Large intestine (tissue), 3 donors: Measurements from ENCODE around the gene ABHD17A. TPM values are rescaled to one million over a fixed set of nuclear protein-coding genes. Genes with fewer than 3 reads are reported as not detected.
A peak's percentile ranks its signal among the peaks of the same experiment; 100 is the strongest.

Source experiments
- DNase-seq, 2 donors: peaks; one replicate each; pipeline versions ENCODE4 v3.0.0 to v3.0.0-alpha.2; 2013
- H3K27ac ChIP-seq: one replicate; pipeline ENCODE4 v1.5.1; 2013; ENCODE audit warnings: low read length
- H3K27me3 ChIP-seq: 2 replicates; pipeline ENCODE4 v1.6.1; 2013; ENCODE audit warnings: low read length; ENCODE audit not compliant: control insufficient read depth, insufficient read depth
- H3K36me3 ChIP-seq: 2 replicates; pipeline ENCODE4 v1.6.1; 2013; ENCODE audit warnings: low read length; ENCODE audit not compliant: control insufficient read depth, insufficient read depth
- H3K4me1 ChIP-seq: one replicate; pipeline ENCODE4 v1.6.1; 2013; ENCODE audit warnings: low read length; ENCODE audit not compliant: control insufficient read depth, insufficient read depth
- H3K4me3 ChIP-seq: one replicate; pipeline ENCODE4 v1.5.1; 2013; ENCODE audit warnings: low read length
- H3K9me3 ChIP-seq: one replicate; pipeline ENCODE4 v1.6.1; 2013; ENCODE audit warnings: mild to moderate bottlenecking, low read depth, low read length, moderate library complexity; ENCODE audit not compliant: control insufficient read depth
- WGBS: methylation state at CpG from one replicate; pipeline ENCODE4 v1.1.5; 2013; ENCODE audit warnings: low lambda C conversion rate; ENCODE audit not compliant: insufficient coverage; 5-methylcytosine and 5-hydroxymethylcytosine counted together
- polyA plus RNA-seq: library from polyadenylated mRNA; unstranded; fragments of 120-200 nt; gene quantifications from one replicate; pipeline ENCODE4 v1.2.1, GENCODE V29; 2013

The ABHD17A gene
- polyA plus RNA-seq, 1 donor: 46.4 TPM

- no peaks in the 10 kb centered on the region for H3K9me3 ChIP-seq
- no CpG with 5 or more reads among the region's 17 CpGs for WGBS
- H3K27me3 ChIP-seq: no peaks in the 10 kb centered on the region
- DNase-seq: no peak
- H3K27ac ChIP-seq: peak overlapping the region; percentile 93
- H3K4me3 ChIP-seq: peak overlapping the region; percentile 98
- H3K36me3 ChIP-seq: no peaks in the 10 kb centered on the region
- H3K4me1 ChIP-seq: peaks cover 27% of the 10 kb centered on the region
Observed at GRCh38 chr19:1865172-1866010, 19.9 kb downstream of the ABHD17A start.

DNA sequence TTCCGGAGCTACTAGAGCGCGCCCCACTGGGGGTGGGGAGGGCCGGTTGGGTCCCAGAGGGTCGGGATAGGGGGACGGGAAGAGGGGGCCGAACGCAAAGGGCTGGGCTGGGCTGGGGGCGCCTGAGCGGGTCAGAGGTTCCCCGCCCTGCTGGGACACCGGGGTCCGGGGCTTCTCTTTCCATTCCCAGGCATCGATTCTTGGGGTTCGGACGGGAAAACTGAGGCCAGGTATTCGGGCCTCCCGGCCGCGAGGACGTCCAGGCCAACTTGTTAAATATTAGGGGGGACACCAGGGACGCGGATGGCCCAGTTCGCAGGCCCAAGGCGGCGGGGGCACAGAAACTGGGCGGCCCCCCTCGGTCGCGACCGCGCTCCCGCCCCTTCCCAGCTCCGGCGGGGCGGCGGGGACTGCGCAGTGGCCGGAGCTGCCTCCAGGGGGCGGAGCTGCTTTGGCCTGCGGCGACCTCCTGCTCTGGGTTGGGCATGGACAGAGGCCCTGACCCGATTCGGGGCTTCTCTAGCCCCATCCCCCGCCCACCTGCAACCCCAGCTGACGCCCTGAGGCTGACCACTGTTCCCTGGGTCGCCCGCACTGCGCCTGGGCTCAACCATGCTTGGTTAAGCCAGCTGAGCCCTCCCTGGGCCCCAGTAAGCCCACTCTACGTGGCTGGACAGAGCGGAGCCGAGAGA is 20.7 kb downstream of the ABHD17A start:
- Histone ChIP-seq H3K36me3 (no peaks in the 10 kb centered on the region), H3K27me3 (no peaks in the 10 kb centered on the region), H3K4me1 (peaks cover 33% of the 10 kb centered on the region), H3K4me3 (peak overlapping the region; percentile 98), H3K27ac (peak overlapping the region; percentile 93), H3K9me3 (no peaks in the 10 kb centered on the region)
- DNase-seq: peak in 1 of 2 donors; percentile 68
- WGBS: no CpG with 5 or more reads among the region's 52 CpGs

DNA sequence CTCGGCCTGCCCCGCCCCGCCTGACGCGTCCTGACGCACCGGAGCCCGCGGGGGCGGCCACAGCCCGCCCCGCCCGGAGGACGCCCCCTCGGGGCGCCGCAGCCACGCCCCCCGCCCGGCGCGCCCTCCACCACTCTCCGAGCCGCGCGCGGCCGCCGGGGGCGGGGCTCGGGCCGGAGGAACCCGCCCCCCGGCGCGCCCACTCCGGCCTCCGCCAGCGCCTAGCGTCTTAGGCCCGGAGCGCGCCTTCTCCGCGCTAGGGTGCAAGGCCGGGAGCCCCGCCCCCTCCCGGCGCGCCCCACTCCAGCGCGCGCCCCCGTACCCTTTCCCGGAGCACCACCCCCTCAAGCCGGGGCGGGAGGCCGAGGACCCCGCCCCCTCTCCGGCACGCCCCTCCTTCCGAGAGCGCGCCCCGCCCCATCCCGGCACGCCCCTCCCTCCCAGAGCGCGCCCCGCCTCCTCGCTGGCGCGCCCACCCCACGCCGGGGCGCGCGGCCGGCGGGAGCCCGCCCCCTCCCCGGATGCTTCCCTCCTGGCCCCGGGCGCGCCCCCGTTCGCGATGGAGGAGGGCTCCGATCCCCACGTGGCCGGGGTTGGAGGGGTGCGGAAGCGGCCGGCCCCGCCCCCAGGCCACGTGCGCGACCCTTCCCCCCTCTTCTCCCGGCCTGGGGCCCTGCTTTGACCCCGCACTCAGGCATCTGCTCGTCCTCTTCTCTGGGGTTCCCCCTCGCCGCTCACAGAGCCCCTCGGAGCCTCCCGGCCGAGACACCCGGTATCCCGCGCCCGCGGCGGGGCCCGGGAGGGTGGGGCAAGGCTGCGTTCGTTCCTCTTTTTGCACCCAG is 21.4 kb downstream of the ABHD17A start:
- DNase-seq: peak; percentile 93 to 97
- Histone ChIP-seq H3K27ac (peak overlapping the region; percentile 93), H3K4me1 (peaks cover 41% of the 10 kb centered on the region), H3K4me3 (peak overlapping the region; percentile 98), H3K36me3 (no peaks in the 10 kb centered on the region), H3K27me3 (no peaks in the 10 kb centered on the region), H3K9me3 (no peaks in the 10 kb centered on the region)
- no CpG with 5 or more reads among the region's 115 CpGs for WGBS

GRCh38 chr19:1863328-1863637 is 22.0 kb downstream of the ABHD17A start, which contains the start of gene KLF16:
KLF16 (minus strand) TSS chr19:1863579; CDS start chr19:1863497, 82 bp downstream.
- Histone ChIP-seq H3K27me3 (no peaks in the 10 kb centered on the region), H3K9me3 (no peaks in the 10 kb centered on the region), H3K27ac (peak within 1 kb of the TSS; percentile 93), H3K36me3 (no peaks in the 10 kb centered on the region), H3K4me1 (peaks cover 47% of the 10 kb centered on the region), H3K4me3 (peak within 1 kb of the TSS; percentile 98)
- no CpG with 5 or more reads among the region's 63 CpGs for WGBS
- DNase-seq: no peak

DNA sequence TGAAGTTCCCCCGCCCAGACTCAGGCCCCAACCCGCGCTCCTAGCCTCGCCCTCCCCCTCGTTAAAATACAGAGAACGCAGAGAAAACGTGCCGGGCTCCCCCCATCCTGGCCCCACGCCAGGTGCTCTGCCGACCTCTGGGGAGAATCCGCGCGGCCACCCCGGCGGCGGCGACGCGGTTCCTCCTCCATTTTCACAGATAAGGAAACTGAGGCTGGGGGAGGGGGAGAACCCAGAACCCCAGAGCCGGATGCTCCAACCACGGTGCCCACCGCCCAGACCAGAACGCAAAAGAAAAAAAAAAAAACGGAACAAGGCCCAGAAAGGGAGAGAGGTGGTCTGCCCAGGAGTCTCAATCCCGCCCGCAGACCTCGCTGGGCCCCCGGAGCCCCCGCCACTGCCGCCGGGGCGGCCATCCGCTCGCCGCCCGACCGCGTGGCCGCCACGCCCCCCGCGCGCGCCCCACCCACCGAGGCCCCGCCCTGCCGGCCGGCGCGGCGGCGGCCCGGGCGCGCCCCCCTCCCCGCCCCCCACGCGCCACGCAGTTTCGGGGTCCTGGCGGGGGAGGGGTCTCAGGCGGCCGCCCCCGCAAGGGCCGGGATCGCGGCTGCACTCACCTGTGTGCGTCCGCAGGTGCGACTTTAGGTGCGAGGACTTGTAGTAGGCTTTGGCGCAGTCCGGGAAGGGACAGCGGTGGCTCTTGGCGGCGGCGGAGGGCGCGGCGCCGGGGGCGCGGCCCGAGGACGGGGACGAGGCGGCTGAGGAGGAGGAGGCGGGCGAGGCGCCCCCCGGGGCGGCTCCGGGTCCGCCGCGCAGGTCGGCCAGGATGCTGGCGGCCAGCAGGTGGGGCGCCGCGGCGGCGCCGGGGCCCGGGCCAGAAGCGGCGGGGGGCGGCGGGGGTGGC is 22.6 kb downstream of the ABHD17A start:
- peak overlapping the region; percentile 67 for H3K27ac ChIP-seq
- WGBS: no CpG with 5 or more reads among the region's 109 CpGs
- DNase-seq: peak in 1 of 2 donors; percentile 70
- H3K36me3 ChIP-seq: no peaks in the 10 kb centered on the region
- peak overlapping the region; percentile 84 for H3K4me3 ChIP-seq
- H3K27me3 ChIP-seq: no peaks in the 10 kb centered on the region
- H3K9me3 ChIP-seq: no peaks in the 10 kb centered on the region
- H3K4me1 ChIP-seq: peaks cover 53% of the 10 kb centered on the region

DNA sequence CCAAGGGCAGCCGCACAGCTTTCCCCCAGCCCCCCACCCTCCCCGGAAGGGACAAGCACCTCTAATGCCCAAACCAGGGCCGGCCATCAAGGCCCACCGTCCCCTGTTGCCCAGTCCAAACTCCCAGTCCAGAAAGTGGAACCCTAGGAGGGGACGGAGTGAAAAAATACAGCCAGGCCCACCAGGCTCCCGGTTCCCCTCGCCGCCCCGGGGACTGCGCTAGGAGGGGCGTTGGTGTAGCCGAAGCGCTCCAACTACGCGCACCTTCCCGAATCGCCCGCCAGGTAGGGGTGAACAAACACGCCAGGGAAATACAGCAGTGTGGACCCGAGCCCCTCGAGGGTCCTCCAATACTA is 23.2 kb downstream of the ABHD17A start:
- Histone ChIP-seq H3K27me3 (no peaks in the 10 kb centered on the region), H3K36me3 (no peaks in the 10 kb centered on the region), H3K4me3 (peak overlapping the region; percentile 84), H3K4me1 (peaks cover 56% of the 10 kb centered on the region), H3K9me3 (no peaks in the 10 kb centered on the region), H3K27ac (peak overlapping the region; percentile 67)
- DNase-seq: no peak
- WGBS: no CpG with 5 or more reads among the region's 21 CpGs

- Histone ChIP-seq H3K4me1 (peaks cover 53% of the 10 kb centered on the region), H3K4me3 (peak overlapping the region; percentile 84), H3K9me3 (no peaks in the 10 kb centered on the region), H3K27ac (peak overlapping the region; percentile 67), H3K27me3 (no peaks in the 10 kb centered on the region), H3K36me3 (no peaks in the 10 kb centered on the region)
- no CpG with 5 or more reads among the region's 23 CpGs for WGBS
- no peak for DNase-seq
Observed at GRCh38 chr19:1861599-1862031, 23.7 kb downstream of the ABHD17A start.

DNA sequence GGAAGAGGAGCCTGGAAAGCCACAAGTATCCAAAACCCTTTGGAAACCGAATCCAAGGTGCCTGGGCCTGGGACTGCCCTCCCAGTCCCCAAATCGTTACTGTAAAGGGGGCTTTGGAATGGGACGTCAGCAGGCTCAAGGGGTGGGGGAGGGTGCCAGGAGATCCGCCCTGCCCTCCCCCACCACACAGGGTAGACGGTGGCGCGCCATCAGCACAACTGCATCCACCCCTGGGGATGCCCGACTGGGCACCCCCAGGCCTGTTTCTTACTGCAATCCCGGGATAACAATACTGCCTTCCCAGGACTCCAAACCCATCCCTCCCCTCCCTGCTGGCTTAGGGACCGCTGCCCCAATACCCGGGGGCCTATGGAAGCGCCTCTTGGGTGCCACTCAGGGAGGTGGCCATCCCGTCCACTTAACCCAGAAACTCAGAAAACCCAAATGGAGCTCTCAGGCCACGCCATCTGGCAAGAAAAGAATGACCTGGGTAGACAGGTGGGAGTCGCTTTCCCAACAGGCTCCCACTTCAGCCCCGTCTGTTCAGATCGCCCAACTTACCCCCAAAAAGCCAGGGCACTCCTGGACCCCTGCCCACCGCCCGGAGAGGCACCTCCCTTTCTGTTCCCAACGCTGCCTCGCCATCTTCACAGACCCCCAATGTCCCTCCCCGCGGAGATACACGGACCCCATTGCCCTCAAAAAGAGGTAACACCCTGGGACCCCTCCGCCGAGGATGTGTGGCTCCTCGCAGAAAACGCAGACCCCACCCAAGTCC is 24.3 kb downstream of the ABHD17A start:
- WGBS: no CpG with 5 or more reads among the region's 28 CpGs
- Histone ChIP-seq H3K9me3 (no peaks in the 10 kb centered on the region), H3K4me3 (peak overlapping the region; percentile 84), H3K27ac (peak overlapping the region; percentile 93), H3K4me1 (peaks cover 57% of the 10 kb centered on the region), H3K27me3 (no peaks in the 10 kb centered on the region), H3K36me3 (no peaks in the 10 kb centered on the region)
- DNase-seq: no peak
